NT2/D1 (cell line): ENCODE results near the gene ZNF513.

Experiments
- SUZ12 ChIP-seq: IDR thresholded peaks from 2 replicates; pipeline ENCODE4 v1.6.1; 2011; ENCODE audit not compliant: insufficient read length, insufficient read depth; ENCODE audit errors: extremely low read depth
- YY1 ChIP-seq: IDR thresholded peaks from 2 replicates; pipeline ENCODE4 v1.6.1; 2011; ENCODE audit not compliant: insufficient read length, insufficient read depth
- ZNF274 ChIP-seq: IDR thresholded peaks from 2 replicates; pipeline ENCODE4 v1.6.1; 2011; ENCODE audit warnings: mild to moderate bottlenecking, low read depth, low read length

DNA sequence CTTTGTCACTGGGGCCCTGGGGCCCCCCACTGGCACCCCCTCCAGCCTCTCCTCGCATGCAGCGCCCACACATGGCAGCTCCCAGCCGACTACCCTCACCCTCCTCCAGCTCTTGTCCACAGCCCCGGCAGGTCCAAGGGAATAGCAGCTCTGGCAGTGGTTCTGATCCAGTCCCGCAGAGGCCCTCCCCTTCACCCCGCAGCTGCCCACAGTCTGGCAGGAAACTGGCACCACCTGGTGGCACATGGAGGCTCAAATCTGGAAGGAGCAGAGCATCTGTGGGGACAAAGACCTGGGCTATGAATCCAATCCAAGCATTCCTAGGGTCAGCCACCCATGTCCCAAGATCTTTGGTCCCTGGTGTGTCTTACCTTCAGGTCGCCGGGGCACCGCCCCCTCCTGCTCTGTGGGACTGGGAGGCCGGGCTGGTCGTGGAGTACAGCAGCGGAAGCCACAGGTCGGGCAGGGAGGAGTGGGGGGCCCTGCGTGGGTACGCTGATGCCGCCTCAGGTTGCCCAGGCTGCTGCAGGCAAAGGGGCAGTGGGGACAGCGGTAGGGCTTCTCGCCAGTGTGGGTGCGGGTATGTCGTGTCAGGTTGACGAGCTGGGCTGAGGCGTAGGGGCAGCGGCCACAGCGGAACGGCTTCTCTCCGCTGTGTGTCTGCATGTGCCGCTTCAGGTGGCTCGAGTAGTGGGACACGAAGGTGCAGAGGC is 2.3 kb downstream of the ZNF513 start:
- no peak for TF ChIP-seq YY1
- TF ChIP-seq SUZ12: no peak
- TF ChIP-seq ZNF274: no peak
